Stomach (tissue), 4 donors: ENCODE results near the gene PRKG2.

ENCODE experiments used
- CTCF ChIP-seq, 7 experiments: fragments of 450-650 bp in 4 of 7; fragments of 200-600 bp in 3 of 7; sonication (generic) in 3 of 7; IDR thresholded peaks; one replicate each; pipeline ENCODE4 v1.5.1; 2016 to 2019; ENCODE audit warnings: antibody characterized with exemption in 7 of 7, control low read depth in 2 of 7, mild to moderate bottlenecking in 1 of 7
- EP300 ChIP-seq: sonication (generic); formaldehyde crosslinking; IDR thresholded peaks from one replicate; pipeline ENCODE4 v1.6.1; 2017; ENCODE audit warnings: antibody characterized with exemption
- POLR2A ChIP-seq, 4 donors: fragments of 450-650 bp; IDR thresholded peaks; one replicate each; pipeline ENCODE4 v1.6.1; 2016; ENCODE audit warnings: antibody characterized with exemption in 4 of 4, control low read depth in 2 of 4, mild to moderate bottlenecking in 1 of 4, moderate library complexity in 1 of 4
- POLR2AphosphoS5 ChIP-seq, 3 donors: sonication (generic); formaldehyde crosslinking; IDR thresholded peaks; one replicate each; pipeline ENCODE4 v1.6.1; 2016; ENCODE audit warnings: antibody characterized with exemption in 3 of 3

GRCh38 chr4:81195475-81195874, 19.5 kb downstream of the PRKG2 start:
- TF ChIP-seq CTCF (IDR thresholded peaks at IDR 0.05) (no peak), POLR2AphosphoS5 (IDR thresholded peaks at IDR 0.05) (no peak), EP300 (no peak), POLR2A (IDR thresholded peaks at IDR 0.05) (no peak)
